Measurements from ENCODE around the gene SLC15A4.
"Not testable (repeated sequence)": the region's sequence is repeated elsewhere in the genome, so short reads cannot be mapped to it uniquely, and the experiment has no call there.

The SLC15A4 gene

GRCh38 chr12:128823916-128824839 lies at the start of gene SLC15A4:
TSS of gene SLC15A4 (minus strand) at chr12:128823958. CDS start at chr12:128823943, 15 bp downstream.
- peak; percentile 96 for DNase-seq (ENCODE audit: low spot score)

GRCh38 chr12:128872303-128872702 lies 48.5 kb upstream of the SLC15A4 start:
- no peak for DNase-seq (ENCODE audit: low spot score)

DNA sequence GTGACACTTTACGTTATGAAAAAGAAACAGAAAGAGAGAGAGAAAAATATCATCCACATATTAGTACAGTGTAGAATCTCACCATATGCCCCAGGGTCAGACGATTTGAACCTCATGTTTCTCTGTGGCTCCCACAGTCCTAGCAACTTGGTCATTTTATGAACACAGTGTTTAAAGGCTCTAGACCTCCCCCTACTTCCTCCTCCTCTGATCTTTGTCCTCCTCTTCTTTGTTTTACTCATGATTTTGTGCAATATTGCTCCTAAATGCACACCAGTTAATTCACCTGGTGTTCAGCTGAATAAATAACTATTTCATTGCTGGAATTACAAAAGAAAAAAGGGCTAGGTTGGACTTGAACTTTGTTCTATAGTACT lies 47.7 kb upstream of the SLC15A4 start:
- DNase-seq (ENCODE audit: low spot score): no peak

- no peak for DNase-seq (ENCODE audit: low spot score)
Observed at GRCh38 chr12:128867466-128867865, 43.7 kb upstream of the SLC15A4 start.

- DNase-seq (ENCODE audit: low spot score): no peak
Observed at GRCh38 chr12:128864516-128865186, 40.9 kb upstream of the SLC15A4 start.

DNA sequence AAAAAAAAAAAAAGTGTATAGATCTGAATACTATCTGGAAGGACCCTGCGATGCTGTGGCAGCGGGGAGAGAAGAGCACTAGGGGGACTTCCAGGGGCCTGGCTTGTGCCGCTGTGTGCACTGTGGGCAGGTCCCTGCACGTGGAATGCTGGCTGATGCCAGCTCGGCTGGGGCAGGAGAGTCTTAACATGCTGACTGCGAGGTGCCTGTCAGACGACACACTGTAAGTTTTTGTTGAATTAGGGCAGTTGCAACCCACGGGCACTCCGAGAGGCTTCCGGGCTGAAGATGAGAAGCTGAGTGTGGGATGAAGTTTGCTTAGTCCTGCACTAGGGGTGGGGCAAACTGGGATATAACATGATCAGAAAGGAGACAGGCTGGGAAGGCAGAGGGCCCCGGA lies 40.2 kb upstream of the SLC15A4 start:
- no peak for DNase-seq (ENCODE audit: low spot score)

DNA sequence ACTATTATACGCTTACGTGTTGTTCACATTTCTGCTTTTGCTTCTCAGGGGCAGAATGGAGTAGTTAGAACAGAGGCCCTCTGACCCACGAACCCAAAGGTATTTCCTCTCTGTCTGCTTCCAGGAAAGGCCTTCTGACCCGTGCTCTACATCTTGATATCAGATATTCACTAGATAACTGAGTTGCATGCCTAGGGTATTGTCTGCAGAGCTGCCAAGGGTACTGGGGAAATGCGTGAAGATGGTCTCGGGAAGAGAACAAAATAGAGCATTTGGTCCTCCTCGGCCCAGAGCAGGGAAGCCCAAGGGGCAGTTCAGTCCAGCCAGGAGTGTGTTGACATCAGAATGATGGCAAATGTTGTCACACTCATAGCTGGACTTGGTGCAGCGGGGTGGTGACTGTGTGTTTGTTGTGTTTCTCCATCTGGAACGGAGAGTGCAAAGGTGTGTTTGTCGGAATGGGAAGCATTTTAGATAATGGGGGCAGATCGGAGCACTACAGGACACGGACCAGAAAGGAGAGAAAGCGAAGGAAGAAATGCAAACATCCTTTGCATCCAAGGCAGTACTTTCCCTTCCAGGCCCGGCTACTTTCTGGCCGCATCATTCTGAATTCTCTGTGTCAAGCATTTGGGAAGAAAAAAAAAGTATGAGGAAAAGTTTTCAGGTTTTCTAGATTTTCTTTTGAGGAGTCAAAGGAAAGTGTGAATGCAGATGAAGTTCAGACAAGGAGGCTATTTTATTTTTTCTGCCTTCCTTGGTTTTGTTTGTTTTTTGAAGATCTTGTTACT lies 37.7 kb upstream of the SLC15A4 start:
- DNase-seq (ENCODE audit: low spot score): no peak

- DNase-seq (ENCODE audit: low spot score): no peak
Observed at GRCh38 chr12:128859311-128859710, 35.6 kb upstream of the SLC15A4 start.

DNA sequence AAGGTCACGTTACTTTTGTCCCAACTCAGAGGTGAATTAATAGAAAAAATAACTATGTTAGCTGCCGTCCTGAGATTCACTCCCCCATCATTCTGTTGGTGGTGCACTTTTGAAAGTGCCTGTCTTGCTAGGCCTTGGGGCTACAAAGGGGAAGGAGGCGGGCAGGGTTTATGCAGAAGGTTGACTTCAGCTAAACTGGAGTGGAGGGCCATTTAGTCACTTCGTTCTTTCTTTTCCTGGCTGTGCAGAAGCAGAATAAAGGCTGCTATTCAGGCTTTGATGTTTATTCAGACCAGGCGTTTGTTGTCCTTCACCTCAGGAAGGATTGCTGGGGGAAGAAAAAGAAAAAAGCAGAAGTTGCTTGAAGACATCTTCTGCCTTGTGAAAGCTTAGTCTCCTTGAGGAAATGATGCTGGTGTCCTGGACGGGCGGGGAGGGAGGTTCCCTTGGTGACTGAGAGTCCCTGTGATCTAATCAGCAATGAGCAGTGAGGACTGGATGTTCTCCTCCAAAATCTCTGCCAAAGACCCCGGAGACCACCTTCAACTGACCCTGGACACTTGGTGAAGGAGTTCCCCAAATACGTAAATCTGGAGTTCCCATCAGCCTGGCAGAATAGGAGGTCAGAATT lies 33.5 kb upstream of the SLC15A4 start:
- no peak for DNase-seq (ENCODE audit: low spot score)

DNA sequence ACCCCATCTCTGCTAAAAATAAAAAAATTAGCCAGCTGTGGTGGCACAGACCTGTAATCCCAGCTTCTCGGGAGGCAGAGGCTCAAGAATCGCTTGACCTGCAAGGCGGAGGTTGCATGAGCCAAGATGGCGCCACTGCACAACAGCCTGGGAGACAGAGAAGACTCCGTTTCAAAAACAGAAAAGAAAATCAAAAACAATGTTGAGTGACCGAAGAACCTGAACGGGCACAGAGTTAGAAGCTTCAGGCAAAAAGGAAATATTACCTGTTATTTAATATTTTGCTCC lies 33.0 kb upstream of the SLC15A4 start:
- no peak for DNase-seq (ENCODE audit: low spot score)

- no peak for DNase-seq (ENCODE audit: low spot score)
Observed at GRCh38 chr12:128856035-128856790, 32.5 kb upstream of the SLC15A4 start.

GRCh38 chr12:128853600-128854197 lies 29.9 kb upstream of the SLC15A4 start:
- no peak for DNase-seq (ENCODE audit: low spot score)

GRCh38 chr12:128852885-128853599 lies 29.3 kb upstream of the SLC15A4 start, which contains the start of gene GLT1D1:
TSS of gene GLT1D1 (plus strand) at chr12:128853478. CDS start at chr12:128853582, 104 bp downstream.
- DNase-seq (ENCODE audit: low spot score): no peak

DNA sequence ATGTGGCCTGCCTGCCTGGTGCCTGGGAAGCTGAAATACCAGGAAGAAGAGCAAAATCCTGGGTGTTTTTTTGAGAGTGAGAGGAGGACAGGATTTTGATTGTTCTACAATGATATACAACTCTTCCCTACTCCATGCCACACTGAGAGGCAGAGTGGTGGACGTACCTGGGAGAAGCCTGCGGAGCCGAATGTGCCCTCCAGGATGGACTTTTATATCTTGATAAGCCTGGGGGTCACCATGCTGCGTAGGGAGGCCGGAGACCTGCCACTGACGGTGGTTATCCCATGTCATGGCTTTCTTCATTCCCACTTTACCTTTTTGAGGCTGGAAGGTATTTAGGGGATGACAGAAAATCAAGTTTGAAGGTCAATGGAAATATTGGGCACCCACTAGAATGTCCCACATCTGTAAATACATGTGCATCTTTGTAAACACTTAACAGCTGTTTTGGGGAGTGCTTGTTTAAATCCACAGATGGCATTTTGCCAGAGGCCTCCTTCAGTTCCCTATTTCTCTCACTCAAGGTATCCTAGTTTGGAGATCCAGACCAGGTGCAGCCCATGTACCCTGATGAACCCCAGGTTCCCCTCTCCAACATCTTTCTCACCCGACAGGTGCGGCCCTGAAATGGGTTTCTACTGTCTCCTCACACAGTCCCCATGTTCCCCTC lies 28.4 kb upstream of the SLC15A4 start:
- DNase-seq (ENCODE audit: low spot score): no peak

GRCh38 chr12:128851429-128851828 lies 27.7 kb upstream of the SLC15A4 start:
- DNase-seq (ENCODE audit: low spot score): not testable (repeated sequence)

GRCh38 chr12:128850400-128850799 lies 26.6 kb upstream of the SLC15A4 start:
- DNase-seq (ENCODE audit: low spot score): no peak

GRCh38 chr12:128849806-128850205 lies 26.0 kb upstream of the SLC15A4 start:
- DNase-seq (ENCODE audit: low spot score): not testable (repeated sequence)

DNA sequence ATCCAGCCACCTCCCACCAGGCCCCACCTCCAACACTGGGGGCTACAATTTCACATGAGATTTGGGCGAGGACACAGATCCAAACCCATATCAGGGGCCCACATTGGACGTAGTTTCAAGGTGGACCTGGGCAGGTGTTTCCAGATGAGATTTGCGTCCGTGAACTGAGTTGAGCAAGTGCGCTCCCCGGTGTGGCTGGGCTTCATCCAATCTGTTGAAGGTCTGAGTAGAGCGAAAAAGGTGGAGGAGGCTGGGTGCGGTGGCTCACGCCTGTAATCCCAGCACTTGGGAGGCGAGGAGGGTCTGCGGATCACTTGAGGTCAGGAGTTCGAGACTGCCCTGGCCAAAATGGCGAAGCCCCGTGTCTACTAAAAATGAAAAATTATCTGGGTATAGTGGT lies 24.6 kb upstream of the SLC15A4 start:
- DNase-seq (ENCODE audit: low spot score): no peak

DNA sequence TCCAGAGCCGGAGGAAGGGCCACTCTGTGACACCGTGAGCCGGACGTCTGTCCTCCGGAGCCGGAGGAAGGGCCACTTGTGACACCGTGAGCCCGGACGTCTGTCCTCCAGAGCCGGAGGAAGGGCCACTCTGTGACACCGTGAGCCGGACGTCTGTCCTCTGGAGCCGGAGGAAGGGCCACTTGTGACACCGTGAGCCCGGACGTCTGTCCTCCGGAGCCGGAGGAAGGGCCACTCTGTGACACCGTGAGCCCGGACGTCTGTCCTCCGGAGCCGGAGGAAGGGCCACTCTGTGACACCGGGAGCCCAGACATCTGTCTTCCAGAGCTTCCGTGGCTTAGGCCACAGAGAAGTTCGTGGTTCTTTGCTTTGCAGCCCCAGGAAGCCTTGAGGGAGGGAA lies 22.9 kb upstream of the SLC15A4 start:
- DNase-seq (ENCODE audit: low spot score): not testable (repeated sequence)
